CD8-positive, alpha-beta memory T cell (primary cell): ENCODE data around the gene DOCK4. TPM values are rescaled to one million over a fixed set of nuclear protein-coding genes. Genes with fewer than 3 reads are reported as not detected.

Experiments used
- CTCF ChIA-PET: fragments of 350-600 bp; sonication (Branson Sonifier 250); formaldehyde crosslinking; loops from one replicate; lab custom pipeline; 2021; ENCODE audit warnings: antibody characterized with exemption; lab: Charles Lee
- POLR2A ChIA-PET: fragments of 350-600 bp; sonication (Branson Sonifier 250); formaldehyde crosslinking; loops from one replicate; lab custom pipeline; 2021; ENCODE audit warnings: antibody characterized with exemption; lab: Charles Lee
- DNase-seq, 5 donors: peaks; one replicate each; pipeline versions ENCODE4 v3.0.0 to v3.0.0-alpha.2; 2020 to 2022; ENCODE audit warnings: mixed read lengths in 1 of 5
- H3K27ac ChIP-seq: one replicate; pipeline ENCODE4 v1.7.0; 2013; ENCODE audit warnings: low read depth, mild to moderate bottlenecking, low read length, moderate library complexity
- H3K27me3 ChIP-seq: 2 replicates; pipeline ENCODE4 v1.7.0; 2013; ENCODE audit warnings: low read length, mild to moderate bottlenecking; ENCODE audit not compliant: insufficient read depth, poor library complexity, severe bottlenecking
- H3K36me3 ChIP-seq: 2 replicates; pipeline ENCODE4 v1.7.0; 2013; ENCODE audit warnings: mild to moderate bottlenecking, low read length, moderate library complexity; ENCODE audit not compliant: insufficient read depth
- H3K4me1 ChIP-seq: 2 replicates; pipeline ENCODE4 v1.7.0; 2013; ENCODE audit warnings: mild to moderate bottlenecking, low read length, moderate library complexity; ENCODE audit not compliant: insufficient read depth
- H3K4me3 ChIP-seq: 2 replicates; pipeline ENCODE4 v1.7.0; 2013; ENCODE audit warnings: mild to moderate bottlenecking, low read length
- H3K9me3 ChIP-seq: 2 replicates; pipeline ENCODE4 v1.7.0; 2013; ENCODE audit warnings: mild to moderate bottlenecking, low read length
- H3K27ac Mint-ChIP-seq, 8 donors: one replicate each; pipeline ENCODE4 v1.8.0; 2020 to 2021; ENCODE audit warnings: mixed read lengths in 8 of 8, mild to moderate bottlenecking in 6 of 8, inconsistent platforms in 3 of 8, moderate library complexity in 3 of 8
- H3K27me3 Mint-ChIP-seq, 2 donors: one replicate each; pipeline ENCODE4 v1.8.0; 2020 to 2021; ENCODE audit warnings: mixed read lengths in 2 of 2, mild to moderate bottlenecking in 1 of 2, moderate library complexity in 1 of 2
- H3K36me3 Mint-ChIP-seq, 3 donors: one replicate each; pipeline ENCODE4 v1.8.0; 2020 to 2021; ENCODE audit warnings: mixed read lengths in 3 of 3, inconsistent platforms in 1 of 3, mild to moderate bottlenecking in 1 of 3
- H3K4me1 Mint-ChIP-seq, 3 donors: one replicate each; pipeline ENCODE4 v1.8.0; 2020 to 2021; ENCODE audit warnings: mixed read lengths in 3 of 3, inconsistent platforms in 1 of 3, mild to moderate bottlenecking in 1 of 3
- H3K4me3 Mint-ChIP-seq, 7 donors: one replicate each; pipeline ENCODE4 v1.8.0; 2020 to 2021; ENCODE audit warnings: mixed read lengths in 7 of 7, mild to moderate bottlenecking in 6 of 7, moderate library complexity in 4 of 7, inconsistent platforms in 2 of 7
- H3K9me3 Mint-ChIP-seq, 5 donors: one replicate each; pipeline ENCODE4 v1.8.0; 2020 to 2022; ENCODE audit warnings: mixed read lengths in 5 of 5, mild to moderate bottlenecking in 3 of 5, moderate library complexity in 2 of 5, inconsistent platforms in 1 of 5
- polyA plus RNA-seq: library from polyadenylated mRNA; unstranded; fragments of 300-500 nt; fragmentation: Illumina TruSeq; gene quantifications from one replicate; pipeline ENCODE4 v1.2.3, GENCODE V29; 2021
- total RNA-seq, 2 experiments: library from RNA; stranded (reverse); gene quantifications; one replicate each; pipeline ENCODE4 v1.2.3, GENCODE V29; 2021

The DOCK4 gene
- total and polyA plus RNA-seq, 3 experiments from 2014 or later, result 1.2 TPM; not detected in 1

- Mint-ChIP-seq H3K27me3 (no peaks in the 10 kb centered on the region), H3K36me3 (peaks cover 4 to 7% (median 4%) of the 10 kb centered on the region in 3 donors), H3K9me3 (peaks cover 0 to 2% (median 0%) of the 10 kb centered on the region in 5 donors), H3K4me1 (peaks cover 40 to 65% (median 63%) of the 10 kb centered on the region in 3 donors), H3K4me3 (no peak overlapping the region), H3K27ac (no peak overlapping the region)
- Histone ChIP-seq H3K36me3 (no peaks in the 10 kb centered on the region), H3K4me1 (no peaks in the 10 kb centered on the region), H3K4me3 (no peak overlapping the region), H3K27me3 (no peaks in the 10 kb centered on the region), H3K9me3 (no peaks in the 10 kb centered on the region), H3K27ac (no peak overlapping the region)
- ChIA-PET POLR2A (no interaction called here), CTCF (no interaction called here)
- no peak for DNase-seq
Measured at GRCh38 chr7:112226701-112227276, 20.6 kb upstream of the DOCK4 start.

DNA sequence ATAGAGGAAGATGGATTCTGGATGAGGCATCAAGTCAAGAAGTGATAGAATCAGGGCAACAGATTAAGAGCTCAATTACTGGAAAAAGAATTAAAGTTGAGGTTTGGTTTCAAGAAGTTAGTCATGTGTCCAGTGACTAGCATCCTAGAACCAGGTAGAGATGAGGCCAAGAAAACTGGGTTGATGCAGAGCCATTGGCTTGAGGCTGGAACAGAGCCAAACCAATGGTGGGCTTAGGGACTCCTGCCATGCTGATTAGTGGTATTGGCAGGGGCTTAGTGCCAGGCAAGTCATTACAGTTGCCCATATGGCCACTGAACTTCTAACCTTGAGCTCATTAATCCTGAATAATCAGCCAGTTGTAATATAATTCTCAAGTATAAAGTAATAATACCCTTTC, 18.8 kb upstream of the DOCK4 start:
- POLR2A ChIA-PET, result no interaction called here
- H3K36me3 Mint-ChIP-seq, result peaks cover 5 to 9% (median 7%) of the 10 kb centered on the region in 3 donors
- no peak overlapping the region for H3K4me3 Mint-ChIP-seq
- no peak for DNase-seq
- H3K9me3 Mint-ChIP-seq, result no peaks in the 10 kb centered on the region
- peak overlapping the region in 1 of 8 donors; percentile 60 for H3K27ac Mint-ChIP-seq
- Histone ChIP-seq H3K27ac (no peak overlapping the region), H3K27me3 (no peaks in the 10 kb centered on the region), H3K4me1 (no peaks in the 10 kb centered on the region), H3K36me3 (no peaks in the 10 kb centered on the region), H3K9me3 (no peaks in the 10 kb centered on the region), H3K4me3 (no peak overlapping the region)
- CTCF ChIA-PET, result interaction anchor here (1.5 kb wide), 1 partner anchor 12 kb away, joined by 3 read pairs; no protein-coding TSS in a partner anchor
- H3K27me3 Mint-ChIP-seq, result no peaks in the 10 kb centered on the region
- peaks cover 38 to 61% (median 61%) of the 10 kb centered on the region in 3 donors for H3K4me1 Mint-ChIP-seq

- H3K27ac Mint-ChIP-seq, result peak overlapping the region in 2 of 8 donors; percentile 69 to 81
- H3K27me3 ChIP-seq, result no peaks in the 10 kb centered on the region
- peaks cover 34 to 59% (median 58%) of the 10 kb centered on the region in 3 donors for H3K4me1 Mint-ChIP-seq
- H3K9me3 ChIP-seq, result no peaks in the 10 kb centered on the region
- no peaks in the 10 kb centered on the region for H3K9me3 Mint-ChIP-seq
- H3K36me3 Mint-ChIP-seq, result peaks cover 5 to 9% (median 7%) of the 10 kb centered on the region in 3 donors
- POLR2A ChIA-PET, result no interaction called here
- H3K4me3 ChIP-seq, result no peak overlapping the region
- H3K4me1 ChIP-seq, result no peaks in the 10 kb centered on the region
- no peak overlapping the region for H3K27ac ChIP-seq
- H3K4me3 Mint-ChIP-seq, result no peak overlapping the region
- CTCF ChIA-PET, result interaction anchor here (1.5 kb wide), 1 partner anchor 11 kb away, joined by 3 read pairs; no protein-coding TSS in a partner anchor
- no peaks in the 10 kb centered on the region for H3K27me3 Mint-ChIP-seq
- no peaks in the 10 kb centered on the region for H3K36me3 ChIP-seq
- no peak for DNase-seq
Measured at GRCh38 chr7:112224186-112224585, 18.0 kb upstream of the DOCK4 start.

- ChIA-PET POLR2A (no interaction called here), CTCF (no interaction called here)
- Histone ChIP-seq H3K4me3 (no peak overlapping the region), H3K27ac (no peak overlapping the region), H3K9me3 (no peaks in the 10 kb centered on the region), H3K27me3 (no peaks in the 10 kb centered on the region), H3K36me3 (no peaks in the 10 kb centered on the region), H3K4me1 (no peaks in the 10 kb centered on the region)
- no peaks in the 10 kb centered on the region for H3K27me3 Mint-ChIP-seq
- no peaks in the 10 kb centered on the region for H3K9me3 Mint-ChIP-seq
- no peak overlapping the region for H3K4me3 Mint-ChIP-seq
- DNase-seq, result no peak
- H3K36me3 Mint-ChIP-seq, result peaks cover 7 to 9% (median 9%) of the 10 kb centered on the region in 3 donors
- peaks cover 36 to 64% (median 59%) of the 10 kb centered on the region in 3 donors for H3K4me1 Mint-ChIP-seq
- no peak overlapping the region for H3K27ac Mint-ChIP-seq
Measured at GRCh38 chr7:112223310-112223709, 17.1 kb upstream of the DOCK4 start.

DNA sequence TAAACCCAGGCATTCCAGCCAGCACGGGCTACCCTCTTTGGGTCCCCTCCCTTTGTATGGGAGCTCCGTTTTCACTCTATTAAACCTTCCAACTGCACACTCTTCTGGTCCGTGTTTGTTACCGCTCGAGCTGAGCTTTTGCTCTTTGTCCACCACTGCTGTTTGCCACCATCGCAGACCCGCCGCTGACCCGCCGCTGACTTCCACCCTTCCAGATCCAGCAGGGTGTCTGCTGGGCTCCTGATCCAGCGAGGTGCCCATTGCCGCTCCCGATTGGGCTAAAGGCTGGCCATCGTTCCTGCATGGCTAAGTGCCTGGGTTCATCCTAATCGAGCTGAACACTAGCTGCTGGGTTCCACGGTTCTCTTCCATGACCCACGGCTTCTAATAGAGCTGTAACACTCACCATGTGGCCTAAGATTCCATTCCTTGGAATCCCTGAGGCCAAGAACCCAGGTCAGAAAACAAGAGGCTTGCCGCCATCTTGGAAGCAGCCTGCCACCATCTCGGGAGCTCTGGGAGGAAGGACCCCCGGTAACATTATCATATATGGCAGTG, 14.8 kb upstream of the DOCK4 start:
- Mint-ChIP-seq H3K4me3 (no peak overlapping the region), H3K4me1 (peaks cover 35 to 73% (median 67%) of the 10 kb centered on the region in 3 donors), H3K27ac (no peak overlapping the region), H3K9me3 (no peaks in the 10 kb centered on the region), H3K36me3 (peaks cover 6 to 13% (median 7%) of the 10 kb centered on the region in 3 donors), H3K27me3 (no peaks in the 10 kb centered on the region)
- no peaks in the 10 kb centered on the region for H3K36me3 ChIP-seq
- ChIA-PET POLR2A (no interaction called here), CTCF (no interaction called here)
- H3K9me3 ChIP-seq, result no peaks in the 10 kb centered on the region
- no peak overlapping the region for H3K4me3 ChIP-seq
- no peak for DNase-seq
- H3K4me1 ChIP-seq, result no peaks in the 10 kb centered on the region
- no peaks in the 10 kb centered on the region for H3K27me3 ChIP-seq
- H3K27ac ChIP-seq, result no peak overlapping the region

DNA sequence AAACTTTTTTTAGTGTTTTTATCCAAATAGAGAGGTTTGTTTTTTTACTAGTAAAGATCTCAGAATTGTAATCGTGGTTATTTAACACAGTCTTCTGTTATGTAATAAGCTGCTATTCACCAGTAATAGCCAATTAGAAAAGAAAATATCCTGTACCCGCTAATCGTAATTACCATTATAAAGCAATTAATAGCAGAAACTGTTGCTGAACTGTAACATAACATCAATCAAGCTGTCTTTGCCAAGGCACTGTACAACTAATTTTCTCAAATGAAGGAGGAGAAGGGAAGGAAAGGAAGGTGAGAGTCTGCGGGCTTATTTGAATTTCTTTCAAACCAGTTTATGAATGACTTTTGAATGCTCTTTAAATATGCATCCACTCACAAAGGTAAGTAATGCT, 9.6 kb upstream of the DOCK4 start:
- Mint-ChIP-seq H3K27me3 (no peaks in the 10 kb centered on the region), H3K9me3 (no peaks in the 10 kb centered on the region), H3K36me3 (peaks cover 0 to 4% (median 4%) of the 10 kb centered on the region in 3 donors), H3K27ac (peak overlapping the region in 1 of 8 donors; percentile 47), H3K4me3 (no peak overlapping the region), H3K4me1 (peaks cover 40 to 80% (median 76%) of the 10 kb centered on the region in 3 donors)
- Histone ChIP-seq H3K9me3 (no peaks in the 10 kb centered on the region), H3K27ac (no peak overlapping the region), H3K27me3 (no peaks in the 10 kb centered on the region), H3K4me1 (no peaks in the 10 kb centered on the region), H3K36me3 (no peaks in the 10 kb centered on the region), H3K4me3 (no peak overlapping the region)
- ChIA-PET POLR2A (no interaction called here), CTCF (interaction anchor here (1.1 to 1.6 kb wide), 3 partner anchors 9 to 13 kb away, joined by 3 to 4 read pairs (median 3); partner anchors contain the start of gene ZNF277)
- no peak for DNase-seq

- Histone ChIP-seq H3K4me3 (no peak overlapping the region), H3K4me1 (no peaks in the 10 kb centered on the region), H3K36me3 (no peaks in the 10 kb centered on the region), H3K27ac (no peak overlapping the region), H3K9me3 (no peaks in the 10 kb centered on the region), H3K27me3 (no peaks in the 10 kb centered on the region)
- peaks cover 38 to 77% (median 70%) of the 10 kb centered on the region in 3 donors for H3K4me1 Mint-ChIP-seq
- H3K27me3 Mint-ChIP-seq, result no peaks in the 10 kb centered on the region
- CTCF ChIA-PET, result interaction anchor here (1.1 to 1.6 kb wide), 3 partner anchors 8 to 12 kb away, joined by 3 to 4 read pairs (median 3); partner anchors contain the start of gene ZNF277
- H3K36me3 Mint-ChIP-seq, result peaks cover 0 to 4% (median 4%) of the 10 kb centered on the region in 3 donors
- H3K4me3 Mint-ChIP-seq, result no peak overlapping the region
- DNase-seq, result no peak
- H3K27ac Mint-ChIP-seq, result no peak overlapping the region
- H3K9me3 Mint-ChIP-seq, result no peaks in the 10 kb centered on the region
- POLR2A ChIA-PET, result no interaction called here
Measured at GRCh38 chr7:112214883-112215282, 8.7 kb upstream of the DOCK4 start.

DNA sequence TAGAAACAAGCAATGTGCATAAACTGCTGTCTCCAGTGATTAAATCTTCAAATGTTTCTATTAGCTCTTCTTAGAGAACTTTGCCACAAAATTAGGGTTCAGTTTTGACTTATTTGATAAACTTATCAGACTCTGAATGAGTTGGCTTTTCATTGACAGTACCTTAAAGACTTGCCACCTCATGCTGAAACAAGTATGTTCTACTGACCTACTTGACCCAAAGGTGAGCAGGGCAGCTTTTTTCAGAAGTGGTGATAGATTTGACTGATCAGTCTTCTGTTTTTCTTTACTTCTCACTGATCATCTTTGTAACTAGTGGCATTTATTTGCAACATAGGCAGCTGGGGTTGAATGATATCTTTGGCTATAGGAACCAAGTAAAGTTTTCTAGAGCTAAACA, 8.1 kb upstream of the DOCK4 start:
- Mint-ChIP-seq H3K36me3 (peaks cover 0 to 4% (median 4%) of the 10 kb centered on the region in 3 donors), H3K27me3 (no peaks in the 10 kb centered on the region), H3K4me3 (no peak overlapping the region), H3K9me3 (no peaks in the 10 kb centered on the region), H3K4me1 (peaks cover 37 to 75% (median 68%) of the 10 kb centered on the region in 3 donors), H3K27ac (no peak overlapping the region)
- ChIA-PET POLR2A (no interaction called here), CTCF (interaction anchor here (1.6 kb wide), 1 partner anchor 11 kb away, joined by 3 read pairs; no protein-coding TSS in a partner anchor)
- no peak for DNase-seq
- Histone ChIP-seq H3K4me1 (no peaks in the 10 kb centered on the region), H3K27ac (no peak overlapping the region), H3K9me3 (no peaks in the 10 kb centered on the region), H3K36me3 (no peaks in the 10 kb centered on the region), H3K27me3 (no peaks in the 10 kb centered on the region), H3K4me3 (no peak overlapping the region)
